ENCODE data around the gene UBE2V1.

The UBE2V1 gene

DNA sequence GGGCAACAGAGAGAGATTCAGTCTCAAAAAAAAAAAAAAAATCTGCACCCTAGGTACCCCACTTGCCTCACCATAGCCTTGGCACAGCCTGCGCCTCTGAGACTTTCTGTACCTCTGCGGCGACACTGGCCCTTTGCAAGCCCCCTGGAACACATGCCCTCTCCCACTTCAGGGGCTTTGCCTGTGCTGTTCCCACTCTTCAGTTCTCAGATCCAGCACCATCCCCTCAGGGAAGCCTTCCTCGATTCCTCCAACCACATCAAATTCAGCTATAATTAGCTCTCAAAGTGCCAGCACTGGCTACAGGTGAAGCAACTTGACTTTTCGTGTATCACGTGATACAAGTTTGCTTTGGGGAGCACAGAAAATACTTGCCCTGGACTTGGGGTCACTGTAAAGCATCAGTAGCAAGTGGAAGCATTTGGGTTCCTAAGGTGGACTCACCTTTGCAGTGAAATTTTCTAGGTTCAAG, 2.1 kb upstream of the UBE2V1 start:
- TF ChIP-seq FOXM1 (IDR thresholded peaks at IDR 0.05; ENCODE audit: borderline replicate concordance, low read depth) (no peak), EGR1 (IDR thresholded peaks at IDR 0.05) (no peak), ZBTB7A (IDR thresholded peaks at IDR 0.05; ENCODE audit: low read depth) (no peak), EP300 (IDR thresholded peaks at IDR 0.05; ENCODE audit: borderline replicate concordance) (no peak), NFIC (IDR thresholded peaks at IDR 0.05) (no peak), CREB1 (IDR thresholded peaks at IDR 0.05; ENCODE audit: low read depth) (no peak), TCF12 (IDR thresholded peaks at IDR 0.05; ENCODE audit: low read depth) (no peak), YY1 (IDR thresholded peaks at IDR 0.05; ENCODE audit: low read depth) (no peak), TAF1 (IDR thresholded peaks at IDR 0.05; ENCODE audit: low read depth) (no peak), REST (IDR thresholded peaks at IDR 0.05; ENCODE audit: low read depth) (no peak), TEAD4 (IDR thresholded peaks at IDR 0.05) (no peak)
- TF ChIP-seq, protein P1, sequence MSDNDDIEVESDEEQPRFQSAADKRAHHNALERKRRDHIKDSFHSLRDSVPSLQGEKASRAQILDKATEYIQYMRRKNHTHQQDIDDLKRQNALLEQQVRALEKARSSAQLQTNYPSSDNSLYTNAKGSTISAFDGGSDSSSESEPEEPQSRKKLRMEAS (IDR thresholded peaks at IDR 0.05): no peak
- TF ChIP-seq, protein P2, sequence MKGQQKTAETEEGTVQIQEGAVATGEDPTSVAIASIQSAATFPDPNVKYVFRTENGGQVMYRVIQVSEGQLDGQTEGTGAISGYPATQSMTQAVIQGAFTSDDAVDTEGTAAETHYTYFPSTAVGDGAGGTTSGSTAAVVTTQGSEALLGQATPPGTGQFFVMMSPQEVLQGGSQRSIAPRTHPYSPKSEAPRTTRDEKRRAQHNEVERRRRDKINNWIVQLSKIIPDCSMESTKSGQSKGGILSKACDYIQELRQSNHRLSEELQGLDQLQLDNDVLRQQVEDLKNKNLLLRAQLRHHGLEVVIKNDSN (IDR thresholded peaks at IDR 0.05): no peak

DNA sequence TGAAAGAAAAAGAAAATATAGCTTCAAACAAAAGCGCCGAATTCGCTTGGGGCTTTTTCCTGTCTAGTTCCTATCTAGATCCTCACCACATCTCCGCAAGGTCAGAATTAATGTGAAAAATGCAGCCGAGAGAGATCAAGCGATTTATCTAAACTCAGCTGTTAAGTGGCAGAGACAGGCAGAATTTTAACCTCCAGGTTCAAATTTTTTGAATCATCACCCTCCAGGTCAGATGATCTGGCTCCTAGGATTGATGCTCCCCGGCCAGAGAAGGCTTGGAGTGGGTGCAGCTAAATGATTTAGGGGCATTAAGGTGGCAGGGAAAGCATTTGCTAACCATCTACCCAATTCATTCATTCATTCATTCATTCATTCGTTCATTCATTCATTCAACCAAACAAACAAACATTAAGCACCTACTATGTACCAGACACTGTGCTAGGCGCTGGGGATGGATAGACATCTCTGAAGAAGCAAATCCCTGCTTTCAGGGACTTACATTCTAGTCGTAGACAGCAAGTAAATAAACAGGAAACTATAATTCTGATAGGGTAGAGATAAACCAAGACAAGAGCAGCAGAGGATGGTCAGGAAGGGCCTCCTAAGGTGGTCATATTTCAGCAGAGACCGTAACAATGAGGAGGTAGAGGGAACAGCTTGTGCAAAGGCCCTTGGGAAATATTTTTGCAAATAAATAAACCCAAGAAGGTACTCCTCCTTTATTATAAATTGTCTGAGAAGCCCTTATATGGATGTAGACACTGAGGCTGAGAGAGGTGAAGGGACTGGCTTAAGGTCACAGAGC, 672 bp upstream of the UBE2V1 start:
- no peak for TF ChIP-seq FOXM1 (IDR thresholded peaks at IDR 0.05; ENCODE audit: borderline replicate concordance, low read depth)
- TF ChIP-seq TCF12 (IDR thresholded peaks at IDR 0.05; ENCODE audit: low read depth): 0 out of 2 replicates have a peak, but pooled peaks have one; percentile 6

DNA sequence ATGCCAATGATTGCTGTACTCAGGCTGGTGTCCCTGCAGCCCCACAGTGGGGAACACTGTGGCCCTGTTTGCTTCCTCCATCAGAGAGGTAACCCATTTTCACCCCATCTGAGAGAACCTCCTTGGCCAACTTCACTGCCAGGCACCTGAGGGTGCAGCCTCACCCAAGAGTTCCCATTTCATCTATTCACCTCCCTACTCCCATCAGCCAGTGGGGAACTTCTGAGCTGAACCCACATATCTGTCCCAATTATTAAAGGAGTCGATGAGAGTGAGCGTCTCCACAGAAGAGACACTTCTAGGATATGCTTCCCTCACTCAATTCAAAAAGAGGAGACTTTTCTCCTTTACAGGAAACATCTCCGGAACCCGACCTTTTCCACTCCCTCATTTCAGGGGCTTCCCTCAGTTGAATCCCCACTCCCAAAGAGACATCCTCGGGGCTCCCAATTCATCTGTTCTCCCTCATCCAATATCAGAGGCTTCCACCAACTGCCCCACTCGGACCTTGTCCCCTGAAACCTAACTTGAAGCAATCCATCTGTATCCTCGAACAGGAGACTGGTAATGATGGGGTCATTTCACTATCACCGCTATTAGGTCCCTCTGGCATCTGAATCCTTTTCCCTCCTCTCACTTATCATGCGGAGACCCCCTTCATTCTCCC, 988 bp downstream of the UBE2V1 start:
- no peak for TF ChIP-seq EGR1 (IDR thresholded peaks at IDR 0.05)
- TF ChIP-seq YY1 (IDR thresholded peaks at IDR 0.05; ENCODE audit: low read depth): no peak
- no peak for TF ChIP-seq NFIC (IDR thresholded peaks at IDR 0.05)
- TF ChIP-seq FOXM1 (IDR thresholded peaks at IDR 0.05; ENCODE audit: borderline replicate concordance, low read depth): no peak
- TF ChIP-seq REST (IDR thresholded peaks at IDR 0.05; ENCODE audit: low read depth): no peak
- TF ChIP-seq TEAD4 (IDR thresholded peaks at IDR 0.05): no peak
- no peak for TF ChIP-seq EP300 (IDR thresholded peaks at IDR 0.05; ENCODE audit: borderline replicate concordance)
- no peak for TF ChIP-seq CEBPB (IDR thresholded peaks at IDR 0.05)

DNA sequence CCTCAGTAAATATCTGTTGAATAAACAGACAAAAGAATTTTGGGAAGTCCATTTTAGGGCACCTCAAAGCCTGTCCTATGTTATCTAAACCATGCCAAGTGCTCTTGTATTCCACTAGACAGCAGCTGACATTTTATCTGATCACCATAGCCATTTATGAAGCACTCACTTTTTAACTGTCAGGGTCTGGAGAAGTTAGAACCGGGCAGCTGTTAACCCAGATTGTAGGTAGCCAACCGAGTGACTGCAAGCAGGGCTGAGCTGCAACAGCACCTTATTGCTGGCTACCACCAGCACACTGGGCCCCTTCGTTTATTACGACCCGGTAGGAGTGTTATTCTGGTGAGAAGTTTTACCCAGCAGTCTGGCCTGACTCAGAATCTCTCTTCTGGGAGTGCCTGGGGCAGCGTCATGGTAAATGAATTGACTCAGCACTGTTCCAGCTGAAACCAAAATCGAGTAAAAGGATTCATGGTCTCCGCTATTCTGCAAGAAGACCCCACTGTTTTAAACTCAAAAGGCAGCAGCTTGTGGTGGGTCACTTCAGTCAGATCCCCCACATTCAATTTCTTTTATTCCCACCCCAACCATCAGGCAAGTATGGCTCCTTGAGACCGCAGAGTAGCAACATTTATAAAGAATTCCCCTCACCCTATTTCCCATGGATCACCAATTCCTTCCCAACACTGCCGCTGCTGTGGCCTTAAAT, 1.7 kb downstream of the UBE2V1 start:
- TF ChIP-seq CREB1 (IDR thresholded peaks at IDR 0.05; ENCODE audit: low read depth) (no peak), FOXM1 (IDR thresholded peaks at IDR 0.05; ENCODE audit: borderline replicate concordance, low read depth) (no peak), YY1 (IDR thresholded peaks at IDR 0.05; ENCODE audit: low read depth) (no peak), TCF12 (IDR thresholded peaks at IDR 0.05; ENCODE audit: low read depth) (no peak), TEAD4 (IDR thresholded peaks at IDR 0.05) (no peak), CEBPB (IDR thresholded peaks at IDR 0.05) (no peak), EGR1 (IDR thresholded peaks at IDR 0.05) (no peak), NFIC (IDR thresholded peaks at IDR 0.05) (no peak), ZBTB7A (IDR thresholded peaks at IDR 0.05; ENCODE audit: low read depth) (no peak), REST (IDR thresholded peaks at IDR 0.05; ENCODE audit: low read depth) (no peak), EP300 (IDR thresholded peaks at IDR 0.05; ENCODE audit: borderline replicate concordance) (no peak), TAF1 (IDR thresholded peaks at IDR 0.05; ENCODE audit: low read depth) (no peak), RAD21 (IDR thresholded peaks at IDR 0.05; ENCODE audit: low read depth) (no peak)
- TF ChIP-seq, protein P2 (IDR thresholded peaks at IDR 0.05): no peak
- TF ChIP-seq, protein P1 (IDR thresholded peaks at IDR 0.05): no peak

Data from Ishikawa (cell line).